WERI-Rb-1 (cell line): Measurements from ENCODE around the gene PYGB.
A peak's percentile ranks its signal among the peaks of the same experiment; 100 is the strongest.

Source experiments
- DNase-seq: peaks from one replicate; pipeline ENCODE4 v3.0.0-alpha.2; 2020
- H3K27ac ChIP-seq: fragments of 250-450 bp; sonication (Bioruptor Pico); 2 replicates; pipeline ENCODE4 v1.5.1; 2020; ENCODE audit warnings: mild to moderate bottlenecking, moderate library complexity
- H3K27me3 ChIP-seq: fragments of 250-450 bp; sonication (Bioruptor Pico); 2 replicates; pipeline ENCODE4 v1.5.1; 2021; ENCODE audit warnings: mild to moderate bottlenecking, low read depth, moderate library complexity; ENCODE audit not compliant: insufficient read depth, severe bottlenecking
- H3K36me3 ChIP-seq: fragments of 250-450 bp; sonication (Bioruptor Pico); 2 replicates; pipeline ENCODE4 v1.5.1; 2020; ENCODE audit warnings: mild to moderate bottlenecking, moderate library complexity
- H3K4me3 ChIP-seq: 2 replicates; pipeline ENCODE4 v1.5.1; 2011; ENCODE audit warnings: low read depth, mild to moderate bottlenecking, control low read depth, low read length
- H3K9me3 ChIP-seq: fragments of 250-450 bp; sonication (Bioruptor Pico); 2 replicates; pipeline ENCODE4 v1.5.1; 2021; ENCODE audit warnings: mild to moderate bottlenecking, moderate library complexity; ENCODE audit not compliant: severe bottlenecking
- CTCF ChIP-seq: IDR thresholded peaks from 2 replicates; pipeline ENCODE4 v1.5.1; 2011; ENCODE audit warnings: low read depth, mild to moderate bottlenecking, control low read depth, inconsistent platforms, low read length

The PYGB gene

GRCh38 chr20:25269057-25269832, 21.4 kb downstream of the PYGB start:
- Histone ChIP-seq H3K27me3 (no peaks in the 10 kb centered on the region), H3K27ac (no peak overlapping the region), H3K4me3 (no peak overlapping the region), H3K36me3 (peaks cover 73% of the 10 kb centered on the region), H3K9me3 (no peaks in the 10 kb centered on the region)
- TF ChIP-seq CTCF, result no peak
- DNase-seq, result peak; percentile 3

GRCh38 chr20:25269833-25270170, 21.9 kb downstream of the PYGB start:
- H3K27me3 ChIP-seq, result no peaks in the 10 kb centered on the region
- peaks cover 79% of the 10 kb centered on the region for H3K36me3 ChIP-seq
- H3K9me3 ChIP-seq, result no peaks in the 10 kb centered on the region
- no peak overlapping the region for H3K27ac ChIP-seq
- no peak overlapping the region for H3K4me3 ChIP-seq
- DNase-seq, result peak; percentile 4
- no peak for TF ChIP-seq CTCF

GRCh38 chr20:25270829-25271251, 23.0 kb downstream of the PYGB start:
- no peak overlapping the region for H3K27ac ChIP-seq
- no peaks in the 10 kb centered on the region for H3K27me3 ChIP-seq
- no peak for TF ChIP-seq CTCF
- H3K9me3 ChIP-seq, result no peaks in the 10 kb centered on the region
- peaks cover 83% of the 10 kb centered on the region for H3K36me3 ChIP-seq
- H3K4me3 ChIP-seq, result no peak overlapping the region
- peak; percentile 5 for DNase-seq

GRCh38 chr20:25271486-25272222, 23.8 kb downstream of the PYGB start:
- TF ChIP-seq CTCF, result no peak
- H3K27ac ChIP-seq, result no peak overlapping the region

GRCh38 chr20:25272223-25273000, 24.5 kb downstream of the PYGB start:
- peaks cover 86% of the 10 kb centered on the region for H3K36me3 ChIP-seq
- no peak for TF ChIP-seq CTCF
- peak overlapping the region; percentile 67 for H3K27ac ChIP-seq
- H3K4me3 ChIP-seq, result no peak overlapping the region
- no peaks in the 10 kb centered on the region for H3K9me3 ChIP-seq
- peak; percentile 3 for DNase-seq
- H3K27me3 ChIP-seq, result no peaks in the 10 kb centered on the region

More at GRCh38 chr20:25271486-25272222, 23.8 kb downstream of the PYGB start:
- Histone ChIP-seq H3K4me3 (no peak overlapping the region), H3K36me3 (peaks cover 83% of the 10 kb centered on the region), H3K27me3 (no peaks in the 10 kb centered on the region), H3K9me3 (no peaks in the 10 kb centered on the region)
- peak; percentile 1 for DNase-seq
